GM06990 (cell line): ENCODE measurements around the gene STRIP1.

Experiments
- DNase-seq: peaks from one replicate; pipeline ENCODE4 v3.0.0-alpha.2; 2011; ENCODE audit not compliant: insufficient read length; ENCODE audit errors: extremely low read depth
- H3K27me3 ChIP-seq: replicated peaks from 2 replicates; pipeline ENCODE4 v1.6.0; 2011; ENCODE audit warnings: low read length; ENCODE audit not compliant: control insufficient read depth, insufficient read depth
- H3K36me3 ChIP-seq: 2 replicates; pipeline ENCODE4 v1.5.1; 2011; ENCODE audit warnings: low read length; ENCODE audit not compliant: control insufficient read depth, insufficient read depth
- H3K4me3 ChIP-seq: replicated peaks from 2 replicates; pipeline ENCODE4 v1.5.1; 2011; ENCODE audit warnings: low read depth, mild to moderate bottlenecking, control low read depth, low read length
- TF ChIP-seq, protein P1 (sequence below): IDR thresholded peaks from 2 replicates; pipeline ENCODE4 v1.5.1; 2011; ENCODE audit warnings: low read length, control low read depth, mild to moderate bottlenecking, inconsistent platforms; ENCODE audit not compliant: insufficient read depth, poor library complexity, severe bottlenecking

STRIP1 gene

DNA sequence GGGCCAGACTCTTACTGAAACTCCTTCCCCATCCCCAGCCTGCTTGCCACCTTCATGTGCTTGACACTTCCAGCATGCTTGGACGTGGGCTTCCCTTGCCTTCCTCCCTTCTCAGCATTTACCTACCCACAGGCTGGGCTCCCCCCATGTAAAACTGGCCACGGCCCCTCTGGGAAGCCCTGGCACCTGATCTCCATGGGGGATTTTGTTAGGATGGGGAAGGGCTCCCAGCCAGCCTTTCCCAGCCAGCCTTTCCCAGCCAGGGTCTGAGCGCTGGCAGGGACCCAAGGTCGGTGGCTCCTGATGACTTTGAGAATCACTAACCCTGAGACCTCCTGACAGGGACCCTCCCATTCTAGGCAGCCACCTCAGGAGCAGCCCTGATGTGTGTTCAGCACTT, 29.4 kb downstream of the STRIP1 start:
- H3K36me3 ChIP-seq: peaks cover 6% of the 10 kb centered on the region
- TF ChIP-seq, protein P1, sequence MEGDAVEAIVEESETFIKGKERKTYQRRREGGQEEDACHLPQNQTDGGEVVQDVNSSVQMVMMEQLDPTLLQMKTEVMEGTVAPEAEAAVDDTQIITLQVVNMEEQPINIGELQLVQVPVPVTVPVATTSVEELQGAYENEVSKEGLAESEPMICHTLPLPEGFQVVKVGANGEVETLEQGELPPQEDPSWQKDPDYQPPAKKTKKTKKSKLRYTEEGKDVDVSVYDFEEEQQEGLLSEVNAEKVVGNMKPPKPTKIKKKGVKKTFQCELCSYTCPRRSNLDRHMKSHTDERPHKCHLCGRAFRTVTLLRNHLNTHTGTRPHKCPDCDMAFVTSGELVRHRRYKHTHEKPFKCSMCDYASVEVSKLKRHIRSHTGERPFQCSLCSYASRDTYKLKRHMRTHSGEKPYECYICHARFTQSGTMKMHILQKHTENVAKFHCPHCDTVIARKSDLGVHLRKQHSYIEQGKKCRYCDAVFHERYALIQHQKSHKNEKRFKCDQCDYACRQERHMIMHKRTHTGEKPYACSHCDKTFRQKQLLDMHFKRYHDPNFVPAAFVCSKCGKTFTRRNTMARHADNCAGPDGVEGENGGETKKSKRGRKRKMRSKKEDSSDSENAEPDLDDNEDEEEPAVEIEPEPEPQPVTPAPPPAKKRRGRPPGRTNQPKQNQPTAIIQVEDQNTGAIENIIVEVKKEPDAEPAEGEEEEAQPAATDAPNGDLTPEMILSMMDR: no peak
- no peak overlapping the region for H3K4me3 ChIP-seq
- DNase-seq: no peak
- no peaks in the 10 kb centered on the region; the same call in 1 of the 2 replicates for H3K27me3 ChIP-seq

DNA sequence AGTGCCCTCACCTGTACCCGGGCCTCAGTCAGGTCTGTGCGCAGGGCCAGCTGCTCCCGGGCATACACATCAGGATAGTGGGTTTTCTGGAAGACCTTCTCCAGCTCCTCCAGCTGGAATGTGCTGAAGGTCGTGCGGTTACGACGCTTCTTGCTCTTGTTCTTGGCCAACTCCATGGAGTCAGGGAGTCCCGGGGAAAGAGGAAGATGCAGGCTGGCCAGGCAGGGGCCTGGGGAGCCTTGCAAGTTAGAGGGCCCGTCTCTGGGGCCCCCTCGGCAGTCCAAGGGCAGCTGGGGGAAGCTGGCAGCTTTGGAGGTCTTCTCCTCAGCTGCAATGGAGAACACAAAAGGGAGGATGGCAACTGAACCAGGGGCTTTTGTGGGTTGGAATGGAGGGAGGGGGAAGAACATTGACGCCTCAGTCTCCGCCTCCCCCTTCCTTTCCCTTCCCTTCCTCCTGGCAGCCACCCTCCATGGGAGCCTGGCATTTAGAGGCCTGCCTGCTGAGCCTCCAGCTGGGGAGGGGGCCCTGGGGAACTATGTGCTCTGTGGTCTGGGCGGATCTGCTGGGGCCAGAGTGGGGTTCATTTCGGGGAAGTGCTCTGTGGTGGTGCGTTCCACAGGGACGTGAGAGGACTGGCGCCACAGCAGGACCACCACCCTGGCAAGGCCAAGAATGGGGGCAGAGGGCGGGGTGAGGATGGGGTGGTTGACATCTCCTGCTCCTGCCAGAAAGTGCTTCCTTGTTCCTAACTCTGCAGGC, 30.3 kb downstream of the STRIP1 start:
- TF ChIP-seq, protein P1: no peak
- no peak for DNase-seq
- Histone ChIP-seq H3K36me3 (peaks cover 2% of the 10 kb centered on the region; the same call in 1 of the 2 replicates), H3K4me3 (no peak overlapping the region), H3K27me3 (peaks cover 2% of the 10 kb centered on the region; the same call in 1 of the 2 replicates)

DNA sequence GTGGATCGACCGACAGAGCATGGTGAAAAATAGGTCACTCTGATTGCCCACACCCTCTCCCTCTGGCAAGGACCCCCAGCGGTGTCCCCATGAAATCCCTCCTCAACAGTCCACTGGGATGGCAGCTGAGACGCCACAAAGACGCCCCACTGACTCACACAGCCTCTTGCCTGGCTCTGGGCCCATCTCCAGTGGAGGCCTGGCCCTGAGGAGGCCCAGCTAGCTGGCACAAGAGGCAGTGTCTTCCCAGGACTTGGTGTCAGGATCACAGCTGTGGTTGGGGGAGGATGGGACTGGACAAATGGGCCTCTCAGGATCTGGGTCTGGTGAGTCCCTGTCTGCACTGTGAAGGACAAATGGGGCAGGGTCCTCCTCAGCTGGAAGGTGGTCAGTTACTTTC, 31.4 kb downstream of the STRIP1 start:
- Histone ChIP-seq H3K4me3 (no peak overlapping the region), H3K36me3 (no peaks in the 10 kb centered on the region), H3K27me3 (peaks cover 2% of the 10 kb centered on the region; the same call in 1 of the 2 replicates)
- TF ChIP-seq, protein P1: no peak
- no peak for DNase-seq

DNA sequence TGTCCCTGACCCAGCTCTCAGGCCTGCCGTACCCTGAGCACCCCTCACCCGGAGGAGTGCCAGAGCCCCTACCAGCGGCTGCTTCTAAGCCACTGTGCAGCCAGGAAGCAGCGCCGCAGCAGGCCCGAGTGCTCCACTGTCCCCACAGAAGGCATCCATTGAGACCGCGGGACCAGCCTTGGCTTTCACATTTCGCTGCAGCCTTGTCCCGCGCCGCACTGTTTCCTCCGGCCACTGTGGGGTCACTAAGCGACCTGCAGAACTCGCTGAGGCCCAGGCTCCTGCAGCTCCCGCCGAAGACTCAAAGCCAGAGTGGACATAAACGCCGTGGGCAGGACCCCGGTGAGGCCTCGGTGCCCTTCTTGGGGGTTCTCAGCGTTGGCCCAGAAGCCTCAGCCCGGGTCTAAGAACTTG, 33.1 kb downstream of the STRIP1 start:
- Histone ChIP-seq H3K36me3 (no peaks in the 10 kb centered on the region), H3K27me3 (peaks cover 5% of the 10 kb centered on the region; the same call in 1 of the 2 replicates), H3K4me3 (no peak overlapping the region)
- TF ChIP-seq, protein P1: no peak
- no peak for DNase-seq

DNA sequence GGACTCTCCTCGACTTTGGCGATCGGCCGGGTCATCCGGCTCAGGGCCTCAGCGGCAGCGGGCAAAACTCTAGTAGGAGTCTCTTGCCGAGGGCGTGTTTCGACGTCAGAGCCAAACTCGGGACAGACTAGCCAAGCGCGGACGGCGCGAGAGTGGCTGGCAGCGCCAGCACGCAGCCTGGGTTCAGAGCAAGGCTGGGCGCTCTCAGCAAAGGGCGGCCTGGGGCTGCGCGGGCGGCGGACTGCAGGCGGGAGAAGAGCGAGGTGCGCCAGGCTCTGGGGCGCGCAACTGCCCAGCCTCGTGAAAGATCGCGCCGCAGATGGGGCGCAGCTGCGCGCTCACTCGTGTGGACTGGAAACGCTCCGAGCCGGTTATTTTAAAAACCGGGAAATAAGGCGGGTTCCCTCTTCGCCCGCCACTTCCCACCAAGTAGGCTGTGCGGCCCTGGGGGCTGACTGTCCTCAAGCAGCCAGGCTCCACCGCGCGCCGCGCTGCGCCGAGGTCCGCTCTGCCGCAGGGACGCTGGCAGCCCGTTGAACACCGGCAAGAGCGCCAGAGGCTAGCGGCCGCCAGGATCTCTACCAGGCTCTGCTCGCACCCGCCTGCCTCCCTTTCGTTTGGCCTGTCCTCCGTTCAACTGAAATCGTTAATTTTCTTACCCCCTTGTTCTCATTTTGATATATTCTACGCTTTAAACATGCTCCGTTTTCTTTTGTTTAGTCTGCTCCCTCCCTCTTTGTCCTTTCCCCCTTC, 33.6 kb downstream of the STRIP1 start:
- Histone ChIP-seq H3K27me3 (peaks cover 5% of the 10 kb centered on the region; the same call in 1 of the 2 replicates), H3K36me3 (no peaks in the 10 kb centered on the region), H3K4me3 (no peak overlapping the region)
- TF ChIP-seq, protein P1: no peak
- DNase-seq: no peak
